ENCODE measurements around the gene HIGD1A. TPM values are rescaled to one million over a fixed set of nuclear protein-coding genes. Genes with fewer than 3 reads are reported as not detected.

HIGD1A gene
- total and polyA plus RNA-seq, 9 of the 15 experiments (the other 6 are each of a cell fraction or from before 2014, with no cell fraction given) = 165 to 1,185 (median 333) TPM

GRCh38 chr3:42795621-42796181, 8.6 kb downstream of the HIGD1A start (continued):
- TF ChIP-seq GTF2B (IDR thresholded peaks at IDR 0.05; ENCODE audit: extremely low read depth, insufficient read length) (no peak), JUNB (CRISPR knock-in tag; conservative IDR thresholded peaks at IDR 0.05) (no peak), SMARCA4 (IDR thresholded peaks at IDR 0.05) (no peak), ZNF121 (CRISPR knock-in tag; conservative IDR thresholded peaks at IDR 0.05) (no peak), NEUROD1 (IDR thresholded peaks at IDR 0.05; ENCODE audit: borderline replicate concordance, low read depth, low read length, partially characterized antibody) (no peak), POLR2H (tag; IDR thresholded peaks at IDR 0.05; ENCODE audit: low read depth) (no peak), TRIM25 (IDR thresholded peaks at IDR 0.05; ENCODE audit: borderline replicate concordance) (no peak), RUNX1 (IDR thresholded peaks at IDR 0.05; ENCODE audit: low read depth) (no peak), RBM15 (IDR thresholded peaks at IDR 0.05; ENCODE audit: insufficient read depth, low read length) (no peak)
